DOHH2 (cell line): Measurements from ENCODE around the gene SLC2A4.

ENCODE experiments used
- EZH2phosphoT487 ChIP-seq: fragments of 200-600 bp; sonication (generic); IDR thresholded peaks from 2 replicates; pipeline ENCODE4 v1.6.1; 2017; ENCODE audit warnings: borderline replicate concordance, mild to moderate bottlenecking, antibody characterized with exemption, low read length, moderate library complexity, mixed read lengths
- TF ChIP-seq, protein P1 (sequence below): fragments of 200-600 bp; sonication (generic); IDR thresholded peaks from one replicate; pipeline ENCODE4 v1.5.1; 2014; ENCODE audit warnings: antibody characterized with exemption, mild to moderate bottlenecking, low read depth, low read length; ENCODE audit not compliant: poor library complexity, severe bottlenecking

DNA sequence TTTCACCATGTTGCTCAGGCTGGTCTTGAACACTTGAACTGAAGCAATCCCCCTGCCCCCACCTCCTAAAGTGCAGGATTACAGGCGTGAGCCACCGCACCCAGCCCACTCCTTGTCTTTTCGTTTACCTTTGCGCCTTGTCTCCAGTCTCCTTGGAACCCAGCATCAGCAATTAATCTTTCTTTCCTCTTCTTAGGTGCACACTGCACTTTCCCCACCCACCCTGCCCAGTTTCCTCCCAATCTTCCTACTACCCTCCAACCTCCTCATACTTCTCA is 17.8 kb upstream of the SLC2A4 start:
- TF ChIP-seq, protein P1, sequence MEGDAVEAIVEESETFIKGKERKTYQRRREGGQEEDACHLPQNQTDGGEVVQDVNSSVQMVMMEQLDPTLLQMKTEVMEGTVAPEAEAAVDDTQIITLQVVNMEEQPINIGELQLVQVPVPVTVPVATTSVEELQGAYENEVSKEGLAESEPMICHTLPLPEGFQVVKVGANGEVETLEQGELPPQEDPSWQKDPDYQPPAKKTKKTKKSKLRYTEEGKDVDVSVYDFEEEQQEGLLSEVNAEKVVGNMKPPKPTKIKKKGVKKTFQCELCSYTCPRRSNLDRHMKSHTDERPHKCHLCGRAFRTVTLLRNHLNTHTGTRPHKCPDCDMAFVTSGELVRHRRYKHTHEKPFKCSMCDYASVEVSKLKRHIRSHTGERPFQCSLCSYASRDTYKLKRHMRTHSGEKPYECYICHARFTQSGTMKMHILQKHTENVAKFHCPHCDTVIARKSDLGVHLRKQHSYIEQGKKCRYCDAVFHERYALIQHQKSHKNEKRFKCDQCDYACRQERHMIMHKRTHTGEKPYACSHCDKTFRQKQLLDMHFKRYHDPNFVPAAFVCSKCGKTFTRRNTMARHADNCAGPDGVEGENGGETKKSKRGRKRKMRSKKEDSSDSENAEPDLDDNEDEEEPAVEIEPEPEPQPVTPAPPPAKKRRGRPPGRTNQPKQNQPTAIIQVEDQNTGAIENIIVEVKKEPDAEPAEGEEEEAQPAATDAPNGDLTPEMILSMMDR = no peak
- no peak for TF ChIP-seq EZH2phosphoT487
